HG03175 (cell line): Measurements from ENCODE around the gene RBM38.

ENCODE experiments used
- ATAC-seq: cut with Tn5 transposase; IDR thresholded peaks from one replicate; pipeline ENCODE4 v1.9.1; 2021; ENCODE audit warnings: mild to moderate bottlenecking, moderate library complexity; ENCODE audit not compliant: unreplicated experiment

The RBM38 gene

GRCh38 chr20:57389695-57390603 is 1.2 kb upstream of the RBM38 start:
- no peak for ATAC-seq

DNA sequence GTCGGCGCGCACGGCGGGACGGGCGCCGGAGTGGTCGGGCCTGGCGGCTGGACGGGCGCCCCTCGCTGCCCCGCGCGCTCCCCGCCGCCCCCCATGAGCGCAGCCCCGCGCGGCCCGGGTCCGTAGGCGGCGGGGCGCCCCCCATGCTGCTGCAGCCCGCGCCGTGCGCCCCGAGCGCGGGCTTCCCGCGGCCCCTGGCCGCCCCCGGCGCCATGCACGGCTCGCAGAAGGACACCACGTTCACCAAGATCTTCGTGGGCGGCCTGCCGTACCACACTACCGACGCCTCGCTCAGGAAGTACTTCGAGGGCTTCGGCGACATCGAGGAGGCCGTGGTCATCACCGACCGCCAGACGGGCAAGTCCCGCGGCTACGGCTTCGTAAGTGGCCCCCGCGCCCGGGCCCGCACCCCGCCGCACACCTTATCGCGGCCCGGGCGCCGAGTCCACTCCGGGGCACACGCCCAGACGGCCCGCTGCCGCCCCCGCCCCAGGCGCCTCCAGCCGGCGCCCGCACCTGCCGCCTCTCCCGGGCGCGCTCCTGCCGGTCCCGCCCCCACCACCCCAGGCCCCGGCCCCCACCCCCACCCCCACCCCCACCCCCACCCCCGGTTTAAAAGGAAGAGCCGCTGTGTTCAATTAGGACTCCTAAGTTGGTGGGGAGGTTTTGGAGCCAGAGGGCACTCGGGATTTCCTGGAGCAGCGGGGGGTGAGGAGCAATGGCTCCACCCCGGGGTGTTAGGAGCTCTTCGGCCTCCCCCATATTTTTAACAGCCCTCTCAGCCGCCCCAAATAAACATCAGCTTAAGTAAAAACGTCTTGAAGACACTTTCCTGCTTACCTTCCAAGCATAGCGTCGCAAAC is 474 bp downstream of the RBM38 start:
- peak; percentile 9 for ATAC-seq

DNA sequence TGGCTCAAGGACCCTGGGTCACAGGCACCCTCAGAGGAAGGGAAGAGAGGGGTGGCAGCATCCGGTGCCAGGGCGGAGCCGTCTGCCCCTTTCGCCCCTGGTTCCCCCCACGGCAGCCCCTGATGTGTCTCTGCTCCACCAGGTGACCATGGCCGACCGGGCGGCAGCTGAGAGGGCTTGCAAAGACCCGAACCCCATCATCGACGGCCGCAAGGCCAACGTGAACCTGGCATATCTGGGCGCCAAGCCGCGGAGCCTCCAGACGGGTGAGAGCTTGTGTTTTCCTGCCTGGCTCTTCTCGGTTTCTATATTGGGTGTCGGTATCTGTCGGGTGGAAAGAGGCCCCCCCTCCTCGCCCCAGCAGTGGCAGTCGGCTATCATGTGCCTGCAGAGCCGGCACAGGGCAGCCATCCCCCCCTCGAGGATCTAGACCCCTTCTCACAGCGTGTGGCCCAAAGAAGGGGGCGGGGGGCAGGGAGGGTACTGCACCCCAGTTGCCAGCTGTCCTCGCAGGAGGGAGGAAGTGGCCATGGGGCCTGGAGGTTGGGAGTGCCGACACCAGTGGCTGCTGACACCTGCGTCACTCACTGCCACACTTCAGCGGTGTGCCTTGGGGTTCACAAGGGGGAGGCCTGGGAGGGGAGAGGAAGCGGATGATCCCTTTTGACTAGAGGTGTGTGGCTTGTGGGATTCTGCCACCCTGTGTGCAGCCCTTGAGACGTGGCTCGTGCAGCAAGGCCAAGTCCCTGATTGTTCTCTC is 1.5 kb downstream of the RBM38 start:
- ATAC-seq, result peak; percentile 25

DNA sequence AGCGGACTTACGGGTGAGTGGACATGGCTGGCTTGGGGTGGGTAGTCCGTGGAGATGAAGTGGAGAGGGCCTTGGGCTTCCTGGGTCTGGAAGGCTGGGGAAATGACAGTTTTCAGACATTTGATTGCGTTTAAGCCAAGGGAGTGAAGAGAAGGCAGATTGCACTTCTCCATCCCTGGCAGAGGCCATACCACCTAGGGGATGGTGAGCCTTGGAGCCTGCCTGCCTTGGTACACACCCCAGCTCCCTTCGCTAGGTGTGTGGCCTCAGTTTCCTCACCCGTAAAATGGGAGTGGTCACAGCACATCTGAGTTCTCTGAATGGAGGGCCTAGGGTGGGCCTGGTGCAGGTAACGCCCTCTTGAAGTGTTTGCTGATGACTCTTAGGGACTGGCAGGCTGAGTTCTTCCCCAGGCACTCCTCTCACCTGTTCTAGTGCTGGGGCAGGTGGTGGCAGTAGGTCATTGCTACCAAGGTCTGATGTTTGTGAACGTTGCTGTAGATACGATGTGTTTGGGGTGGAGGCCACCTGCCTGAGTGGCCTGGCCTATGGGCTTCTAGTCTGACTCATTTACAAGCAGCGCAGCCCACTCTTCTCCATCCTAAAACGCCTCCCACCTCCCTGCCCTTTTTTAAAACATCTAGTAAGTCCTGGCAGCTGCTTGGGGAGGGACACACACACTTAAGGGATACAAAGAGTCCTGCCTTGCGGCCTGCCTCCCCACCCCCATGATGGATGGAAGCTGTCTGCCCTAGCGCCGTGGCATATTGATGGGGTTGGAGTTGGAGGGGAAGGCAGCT is 2.3 kb downstream of the RBM38 start:
- no peak for ATAC-seq

- ATAC-seq, result no peak
Observed at GRCh38 chr20:57394121-57395082, 3.2 kb downstream of the RBM38 start.

- no peak for ATAC-seq
Observed at GRCh38 chr20:57395111-57395966, 4.1 kb downstream of the RBM38 start.

GRCh38 chr20:57396212-57396983 is 5.2 kb downstream of the RBM38 start:
- ATAC-seq, result no peak

GRCh38 chr20:57396984-57397692 is 5.9 kb downstream of the RBM38 start:
- no peak for ATAC-seq

DNA sequence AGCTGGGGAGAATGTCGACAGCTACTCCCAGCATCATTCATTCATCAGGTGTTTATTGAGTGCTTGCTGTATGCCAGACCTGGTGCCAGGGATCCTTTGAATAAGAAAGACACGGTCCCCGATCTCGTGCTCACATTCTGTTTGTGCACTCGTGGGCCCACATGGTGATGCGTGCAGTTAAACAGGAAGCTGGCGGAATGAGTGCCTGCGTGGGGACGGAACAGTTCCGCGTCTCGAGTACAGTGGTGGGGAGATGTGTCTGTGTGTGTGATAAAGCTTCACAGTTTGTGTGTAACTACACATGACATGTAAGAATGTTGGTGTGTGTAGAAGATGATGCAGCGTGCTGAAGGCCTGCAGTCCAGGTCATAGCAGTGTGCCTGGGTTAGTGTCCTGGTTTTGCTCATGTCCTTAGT is 6.5 kb downstream of the RBM38 start:
- ATAC-seq, result peak; percentile 6

DNA sequence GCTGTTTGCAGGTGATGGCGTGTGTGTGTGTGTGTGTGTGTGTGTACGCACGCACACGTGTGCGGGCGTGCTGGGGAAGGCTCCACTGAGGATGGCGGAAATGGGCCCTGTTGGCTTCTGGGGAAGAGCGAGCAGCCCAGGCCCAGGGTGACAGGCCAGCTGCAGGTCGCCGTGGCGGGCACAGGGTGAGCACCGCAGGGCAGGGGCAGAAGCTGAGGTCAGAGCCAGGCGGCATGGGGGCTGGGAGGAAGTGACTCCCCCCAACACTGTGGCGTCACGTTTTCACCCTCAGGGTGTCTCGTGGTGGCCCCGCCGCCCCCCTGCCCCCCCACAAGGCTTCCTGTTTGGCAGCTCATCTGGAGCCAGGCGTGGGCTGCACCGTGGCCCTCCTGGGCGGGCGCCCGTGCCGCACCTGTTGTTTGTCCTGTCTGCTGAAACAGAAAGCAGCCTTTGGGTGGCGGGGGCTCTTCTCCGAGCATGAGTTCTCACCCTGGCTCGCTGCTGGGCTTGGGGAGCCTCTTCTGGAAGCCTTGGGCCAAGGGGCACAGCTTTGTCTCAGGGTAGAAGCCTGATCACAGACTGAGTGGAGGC is 7.1 kb downstream of the RBM38 start:
- ATAC-seq, result peak; percentile 63

DNA sequence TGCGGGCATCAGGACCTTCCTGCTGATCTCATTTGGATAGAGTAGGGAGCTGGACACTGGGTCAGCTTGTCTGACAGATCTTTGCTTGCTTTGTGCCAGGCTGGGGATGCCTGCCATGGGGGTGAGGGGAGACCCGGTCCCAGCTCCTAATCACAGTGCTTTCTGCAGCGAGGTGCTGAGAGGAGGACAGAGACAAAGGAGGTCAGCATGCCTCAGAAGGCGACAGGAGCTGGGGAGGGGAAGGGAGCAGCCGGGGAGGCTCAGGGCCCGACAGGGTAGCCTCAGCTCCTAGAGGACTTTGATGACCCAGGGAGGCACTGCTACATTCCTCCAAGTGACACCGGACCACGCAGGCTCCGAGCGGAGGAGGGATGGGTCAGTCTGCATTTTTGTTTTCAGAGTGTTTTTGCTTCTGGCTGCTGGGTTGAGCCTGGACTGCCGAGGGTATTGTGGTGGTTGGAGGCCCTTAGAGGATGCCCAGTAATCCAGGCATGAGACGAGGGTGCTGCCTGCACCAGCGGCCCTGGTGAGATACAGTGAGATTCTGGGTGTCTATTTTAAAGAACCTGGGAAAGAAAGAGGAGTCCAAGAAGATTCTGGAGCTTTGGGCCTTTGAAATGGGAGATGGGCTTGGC is 7.8 kb downstream of the RBM38 start:
- ATAC-seq, result no peak

DNA sequence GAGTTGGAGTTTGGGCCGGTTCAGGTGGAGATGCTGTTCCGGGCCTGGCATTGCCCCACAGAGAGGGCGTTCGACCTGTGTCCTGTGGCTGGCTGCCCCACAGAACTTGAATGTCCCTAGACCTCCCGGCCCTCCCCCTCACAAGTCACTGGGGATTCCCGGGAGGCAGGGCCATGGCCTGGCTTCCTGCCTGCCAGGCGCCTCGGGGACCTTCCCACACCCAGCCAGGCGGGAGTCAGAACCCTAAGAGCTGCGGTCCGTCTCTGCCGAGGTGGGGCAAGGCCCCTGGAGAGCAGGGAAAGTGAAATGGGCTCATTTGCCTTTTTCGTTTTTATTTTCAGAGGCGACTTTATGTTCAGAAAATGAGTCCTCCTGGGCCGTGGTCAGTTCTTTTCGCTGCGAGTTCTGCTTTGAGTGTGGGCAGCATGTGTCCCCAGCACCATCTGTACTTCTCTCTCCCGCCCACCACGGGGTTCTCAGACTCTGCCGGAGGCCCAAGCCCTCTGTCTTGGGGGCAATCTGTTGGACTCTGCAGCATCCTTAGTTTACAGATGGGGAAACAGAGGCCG is 8.5 kb downstream of the RBM38 start:
- ATAC-seq, result no peak

GRCh38 chr20:57400231-57400701 is 9.1 kb downstream of the RBM38 start:
- no peak for ATAC-seq

DNA sequence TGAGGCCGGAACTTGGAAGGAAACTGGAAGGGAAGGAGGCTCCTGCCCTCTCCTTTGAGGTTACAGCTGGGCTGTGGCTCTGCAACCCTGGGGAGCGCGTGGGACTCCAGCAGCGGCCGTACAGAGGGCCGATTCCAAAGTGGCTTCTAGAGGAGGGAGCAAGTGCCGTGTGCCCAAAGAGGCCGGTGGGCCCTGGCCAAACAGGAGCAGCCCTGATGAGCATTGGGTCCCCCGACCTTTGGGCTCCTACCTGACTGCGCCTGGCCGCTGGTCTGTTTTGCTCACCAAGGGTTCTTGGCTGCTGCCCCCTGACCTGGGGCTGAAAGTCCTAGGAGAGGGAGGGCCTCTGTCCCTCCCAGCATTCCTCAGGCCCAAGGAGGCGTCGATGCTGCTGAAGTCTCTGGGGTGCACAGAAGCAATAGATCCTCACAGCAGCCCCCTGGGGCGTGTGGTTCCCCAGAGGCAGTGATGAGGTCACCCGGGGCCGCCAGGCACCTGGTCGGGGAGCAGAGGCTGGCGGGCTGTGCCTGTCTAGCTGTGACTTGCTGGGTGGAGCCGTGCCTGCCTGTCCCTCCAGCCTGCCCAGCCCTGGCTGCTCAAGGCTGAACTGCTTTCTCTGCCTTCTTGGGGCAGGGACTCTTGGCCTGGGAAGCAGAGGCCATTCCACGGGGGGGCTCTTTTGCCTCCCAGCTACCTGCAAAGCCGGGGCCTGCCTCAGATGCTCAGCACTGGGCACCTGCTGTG is 9.8 kb downstream of the RBM38 start:
- no peak for ATAC-seq

DNA sequence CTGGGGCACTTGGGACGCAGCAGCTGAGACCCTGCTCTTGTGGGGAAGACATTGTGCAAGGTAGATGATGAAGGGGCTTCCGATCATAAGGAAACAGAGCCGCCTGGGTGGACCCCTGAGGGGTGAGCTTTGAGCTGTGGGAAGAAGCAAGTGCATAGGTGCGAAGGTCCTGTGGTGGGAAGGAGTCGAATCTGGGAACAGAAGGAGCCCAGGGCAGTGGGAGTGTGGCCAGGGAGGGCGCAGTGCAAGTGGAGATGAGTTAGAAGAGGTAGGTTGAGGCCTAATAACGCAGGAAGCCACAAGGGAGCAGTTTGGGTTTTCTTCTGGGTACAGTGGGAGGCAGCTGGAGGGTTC is 10.3 kb downstream of the RBM38 start:
- ATAC-seq, result no peak
